ENCODE results near the gene MGAT5.

Gene MGAT5

DNA sequence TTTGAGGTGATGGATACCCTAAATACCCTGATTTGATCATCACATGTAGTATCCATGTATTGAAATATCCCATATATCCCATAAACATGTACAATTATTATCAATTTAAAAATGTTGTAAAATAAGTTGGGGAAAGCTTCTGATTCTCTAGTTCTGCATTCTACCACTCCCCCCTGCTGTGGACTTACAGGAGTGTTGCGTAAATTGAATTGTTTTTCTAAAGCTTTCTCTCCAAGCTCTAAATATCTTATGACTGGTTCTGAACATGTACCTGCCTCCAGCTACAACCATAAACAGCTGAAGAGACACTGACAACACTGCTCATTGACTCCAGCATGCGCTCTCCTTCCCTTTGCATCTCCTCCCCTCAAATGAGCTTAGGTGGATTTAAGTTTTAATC, 145.2 kb downstream of the MGAT5 start:
- DNase-seq (ENCODE audit: low read depth in 2 of 2) = no peak

DNA sequence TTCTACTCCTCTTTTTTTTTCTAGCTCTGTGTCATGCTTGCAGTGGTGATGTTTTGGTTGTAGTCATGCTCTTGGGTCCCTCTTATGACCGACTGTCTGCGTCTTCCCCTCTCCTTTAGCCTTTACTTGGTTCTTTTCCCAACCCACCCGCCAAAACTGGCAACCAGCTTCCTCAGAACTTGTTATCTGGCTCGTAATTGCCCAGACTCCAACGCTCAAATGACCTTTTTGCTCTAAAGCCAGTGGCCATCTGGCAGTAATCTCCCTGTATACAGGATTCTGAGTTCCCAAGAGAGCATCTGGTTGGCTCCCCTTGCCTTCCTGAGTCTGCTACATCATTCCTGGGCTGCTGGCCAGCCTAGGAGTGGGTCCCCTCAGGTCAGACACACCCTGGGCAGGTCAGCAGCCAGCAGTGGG, 147.2 kb downstream of the MGAT5 start:
- no peak for DNase-seq (ENCODE audit: low read depth in 2 of 2)

DNA sequence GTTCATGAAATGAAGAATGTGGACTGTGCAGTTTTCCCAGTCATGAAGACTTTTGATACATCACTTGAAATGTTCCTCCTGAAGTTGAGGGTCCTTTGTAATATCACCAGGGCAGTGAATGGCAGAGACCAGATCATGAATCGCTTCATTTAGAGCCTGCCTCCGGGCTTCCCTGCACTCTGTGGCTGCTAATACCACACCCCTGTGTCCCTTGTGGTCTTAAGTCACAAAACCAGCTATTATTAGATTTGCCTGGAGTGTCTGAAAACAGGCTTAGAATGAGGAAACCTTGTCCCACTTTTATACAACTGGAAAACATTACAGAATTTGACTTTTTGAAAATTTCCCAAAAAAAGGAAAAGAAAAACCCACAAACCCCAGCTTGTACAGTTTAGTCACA, 147.9 kb downstream of the MGAT5 start:
- no peak for DNase-seq (ENCODE audit: low read depth in 2 of 2)

DNA sequence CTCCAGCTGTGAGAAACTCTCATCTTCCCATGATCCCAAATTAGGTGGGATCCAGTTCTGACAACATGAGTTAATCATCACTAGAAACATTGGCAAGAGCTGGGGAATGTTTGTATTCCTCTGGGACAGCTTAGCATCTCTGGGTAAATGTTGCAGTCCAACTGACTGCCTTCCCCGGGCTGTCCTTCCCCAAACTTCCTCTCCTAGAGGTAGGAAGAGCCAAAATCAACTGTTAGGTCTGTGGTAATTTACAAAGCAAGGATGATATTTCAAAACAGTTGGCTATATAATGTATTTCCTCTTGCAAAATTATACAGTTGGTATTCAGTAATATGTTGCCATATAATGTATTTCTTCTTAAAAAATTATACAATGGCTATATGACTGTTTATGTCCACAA, 148.5 kb downstream of the MGAT5 start:
- peak; percentile 87 for DNase-seq (ENCODE audit: low read depth in 2 of 2)

DNA sequence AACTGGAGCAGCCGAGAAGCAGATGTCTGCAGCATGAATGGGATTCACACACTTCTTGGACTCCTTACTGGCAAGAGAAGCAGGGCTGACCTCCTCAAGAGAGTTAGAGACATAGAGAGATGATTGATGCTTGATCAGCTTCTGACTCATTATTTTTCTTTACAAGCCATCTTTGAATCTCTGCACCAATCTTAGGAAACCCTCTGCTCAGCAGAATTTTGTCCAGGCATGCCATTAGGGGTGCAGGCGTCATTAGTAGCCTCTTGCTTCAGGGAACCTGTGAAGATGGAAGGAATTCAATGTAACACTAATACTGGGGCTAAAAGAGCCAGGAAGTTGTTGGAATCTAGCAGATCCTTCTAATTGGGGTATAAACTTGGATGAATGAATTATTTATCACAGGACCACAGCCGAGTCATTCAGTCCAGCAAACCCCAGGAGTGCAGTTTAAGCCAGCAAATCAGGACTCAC, 151.8 kb downstream of the MGAT5 start:
- peak; percentile 29 to 43 for DNase-seq (ENCODE audit: low read depth in 2 of 2)

DNA sequence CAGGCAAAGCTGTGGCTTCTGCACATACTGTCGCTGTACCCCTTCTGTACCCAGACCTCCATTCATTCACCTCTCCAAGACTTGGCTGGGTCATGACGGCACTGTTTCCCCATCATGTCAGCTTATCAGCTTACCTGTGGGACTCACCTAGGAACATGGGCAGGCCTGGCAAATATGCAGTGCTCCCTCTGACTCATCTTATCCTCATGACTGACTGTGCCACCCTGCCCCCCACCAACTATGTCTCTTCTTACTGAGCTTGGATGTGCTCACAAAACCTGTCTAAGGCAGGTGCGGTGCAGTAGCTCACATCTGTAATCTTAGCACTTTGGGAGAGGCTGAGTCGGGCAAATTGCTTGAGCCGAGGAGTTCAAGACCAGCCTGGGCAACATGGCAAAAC, 152.4 kb downstream of the MGAT5 start:
- DNase-seq (ENCODE audit: low read depth in 2 of 2) = no peak

DNA sequence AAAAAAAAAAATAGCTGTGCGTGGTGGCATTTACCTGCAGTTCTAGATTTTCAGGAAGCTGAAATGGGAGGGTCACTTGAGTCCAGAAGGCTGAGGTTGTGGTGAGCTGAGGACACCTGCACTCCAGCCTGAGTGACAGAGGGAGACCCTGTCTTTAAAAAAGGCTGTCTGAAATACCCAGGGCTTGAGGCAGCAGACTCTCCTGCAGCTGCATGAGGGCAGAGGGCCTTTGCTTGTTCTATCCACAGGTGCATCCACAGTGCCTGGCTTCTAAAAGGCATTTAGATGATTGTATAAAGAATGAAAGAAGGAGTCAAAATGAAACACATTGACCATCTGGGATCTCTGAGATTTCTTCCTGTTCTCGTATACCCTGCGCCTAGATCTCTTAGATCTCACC, 152.9 kb downstream of the MGAT5 start:
- DNase-seq (ENCODE audit: low read depth in 2 of 2) = no peak

DNA sequence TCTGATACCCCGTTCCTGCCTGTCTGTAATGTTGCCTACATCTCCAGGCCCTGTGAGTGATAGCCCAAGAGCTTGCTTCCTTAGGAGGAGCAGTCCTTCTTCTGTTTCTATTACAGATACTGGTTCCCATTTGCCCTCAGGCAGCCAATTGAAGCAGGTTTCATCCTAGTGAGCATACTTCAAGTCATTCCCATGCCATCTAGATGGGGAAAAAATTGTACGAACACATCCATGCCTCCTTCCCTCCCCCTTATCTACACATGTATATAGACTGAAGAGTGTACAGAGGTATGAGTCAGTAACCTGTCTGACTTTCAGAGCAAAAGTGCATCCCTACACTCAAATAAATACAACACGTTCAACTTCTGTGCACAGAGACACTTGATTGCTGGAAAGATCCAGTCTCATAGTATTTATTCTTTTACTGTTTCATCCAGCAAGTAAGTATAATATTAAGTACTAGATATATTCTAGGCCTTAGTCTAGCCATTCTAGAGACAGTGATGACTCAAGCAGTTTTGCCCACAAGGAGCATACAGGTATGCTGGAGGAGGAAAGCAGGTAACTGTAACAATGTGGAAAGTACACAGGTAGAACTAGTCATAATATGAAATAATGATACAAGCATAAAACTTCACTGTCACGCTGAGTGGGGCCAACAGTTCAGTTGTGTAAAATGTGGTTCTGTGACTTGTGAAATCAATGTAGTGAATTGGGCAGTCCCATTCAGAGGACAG, 153.4 kb downstream of the MGAT5 start:
- no peak for DNase-seq (ENCODE audit: low read depth in 2 of 2)

DNA sequence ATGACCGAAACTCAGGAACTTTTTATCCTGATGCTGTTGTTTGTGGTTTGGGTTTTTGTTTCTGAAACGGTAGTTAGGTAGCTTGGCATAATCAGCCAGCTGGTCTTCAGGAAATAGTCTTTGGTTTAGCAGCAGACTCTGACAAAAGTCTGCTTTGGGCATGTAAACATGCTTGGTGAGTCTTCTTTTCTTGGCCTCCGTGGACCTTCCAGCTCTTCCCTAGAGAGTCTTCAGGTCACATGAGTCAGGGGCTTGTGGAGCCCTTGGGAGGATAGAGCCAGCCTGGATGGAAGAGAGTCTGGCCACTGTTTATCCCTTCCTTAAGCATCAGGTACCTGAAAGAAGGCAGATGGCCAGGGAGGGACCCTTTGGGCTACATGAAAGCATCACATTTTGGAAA, 154.5 kb downstream of the MGAT5 start:
- no peak for DNase-seq (ENCODE audit: low read depth in 2 of 2)

DNA sequence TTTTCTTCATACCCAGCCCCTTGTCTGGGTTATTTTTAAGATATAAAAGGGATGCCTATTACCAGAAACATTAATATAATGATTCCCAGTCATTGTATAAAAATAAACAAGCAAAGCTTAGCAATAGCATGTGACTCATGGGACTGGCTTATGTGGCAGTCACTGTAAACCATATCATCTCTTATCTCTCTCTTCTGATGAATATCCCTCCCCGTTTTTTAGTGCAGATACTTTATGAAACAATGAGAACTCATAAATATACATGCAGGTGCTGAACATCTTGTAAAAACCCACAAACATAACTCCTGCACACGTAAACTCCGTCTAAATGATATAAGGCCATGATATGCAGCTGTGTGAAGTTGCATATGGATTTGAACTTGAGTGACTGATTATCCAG, 154.9 kb downstream of the MGAT5 start:
- DNase-seq (ENCODE audit: low read depth in 2 of 2) = no peak

DNA sequence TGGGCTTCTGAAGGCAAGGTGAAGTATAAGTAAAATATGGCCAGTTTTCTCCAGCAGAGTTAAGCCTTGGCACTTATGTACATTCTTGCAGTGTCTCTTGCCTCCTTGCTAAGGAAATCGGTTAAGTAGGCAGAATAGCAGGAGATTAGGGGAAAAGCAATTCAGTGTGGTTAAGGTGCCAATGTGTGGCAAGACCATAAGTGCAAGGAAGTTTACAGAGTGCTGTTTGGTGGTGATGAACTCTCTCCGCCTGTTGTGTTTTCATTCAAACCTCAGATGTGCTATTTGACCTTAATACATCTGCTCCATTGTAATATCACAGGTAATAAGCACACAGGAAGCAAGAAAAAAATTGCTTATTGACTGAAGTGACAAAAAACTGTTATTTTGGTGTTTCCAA, 156.1 kb downstream of the MGAT5 start:
- no peak for DNase-seq (ENCODE audit: low read depth in 2 of 2)

DNA sequence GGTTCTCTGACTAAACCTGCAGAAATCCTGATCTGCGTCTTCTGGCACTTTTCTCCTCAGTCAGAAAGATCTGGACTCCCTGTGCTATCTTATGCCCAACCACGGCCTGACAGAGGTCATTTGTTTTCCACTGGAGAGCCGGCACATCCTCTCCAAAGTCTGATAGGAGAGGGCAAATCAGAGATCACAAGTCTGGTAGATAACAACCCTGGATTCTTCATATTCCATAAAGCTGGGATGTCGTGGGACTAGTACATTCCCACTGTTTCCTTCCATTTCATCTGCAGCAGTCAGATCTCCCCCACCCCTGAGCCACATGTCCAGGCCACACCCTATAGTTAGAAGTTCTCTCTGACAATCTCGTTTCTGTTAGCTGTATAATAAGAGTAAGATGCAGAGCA, 157.0 kb downstream of the MGAT5 start:
- DNase-seq (ENCODE audit: low read depth in 2 of 2) = no peak

DNA sequence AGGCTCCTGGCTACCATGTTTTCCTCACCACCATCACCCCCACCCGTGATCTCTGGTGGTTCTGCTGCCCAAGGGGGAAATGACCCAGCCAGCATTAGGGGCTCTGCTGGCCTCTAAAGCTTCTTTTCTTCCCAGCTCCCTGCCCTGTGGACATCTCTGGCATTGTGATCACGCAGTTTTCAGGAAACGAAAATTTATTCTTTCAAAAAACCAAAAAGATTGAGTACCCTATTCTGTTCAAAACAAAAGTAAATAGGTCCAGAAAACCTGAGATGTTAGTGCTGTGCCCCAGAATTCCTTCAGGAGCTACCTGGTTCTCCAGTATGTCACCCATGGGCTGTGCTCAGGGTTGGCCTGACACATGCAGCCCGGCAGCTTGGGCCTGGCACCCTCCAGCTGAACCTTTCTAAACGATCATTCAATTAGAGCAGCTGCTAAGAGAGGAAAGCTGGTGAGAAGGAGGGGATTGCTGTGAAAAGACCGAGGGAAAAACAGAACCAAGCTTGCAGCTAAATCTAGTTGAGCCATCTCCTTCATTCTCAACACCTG, 157.5 kb downstream of the MGAT5 start:
- DNase-seq (ENCODE audit: low read depth in 2 of 2) = no peak

DNA sequence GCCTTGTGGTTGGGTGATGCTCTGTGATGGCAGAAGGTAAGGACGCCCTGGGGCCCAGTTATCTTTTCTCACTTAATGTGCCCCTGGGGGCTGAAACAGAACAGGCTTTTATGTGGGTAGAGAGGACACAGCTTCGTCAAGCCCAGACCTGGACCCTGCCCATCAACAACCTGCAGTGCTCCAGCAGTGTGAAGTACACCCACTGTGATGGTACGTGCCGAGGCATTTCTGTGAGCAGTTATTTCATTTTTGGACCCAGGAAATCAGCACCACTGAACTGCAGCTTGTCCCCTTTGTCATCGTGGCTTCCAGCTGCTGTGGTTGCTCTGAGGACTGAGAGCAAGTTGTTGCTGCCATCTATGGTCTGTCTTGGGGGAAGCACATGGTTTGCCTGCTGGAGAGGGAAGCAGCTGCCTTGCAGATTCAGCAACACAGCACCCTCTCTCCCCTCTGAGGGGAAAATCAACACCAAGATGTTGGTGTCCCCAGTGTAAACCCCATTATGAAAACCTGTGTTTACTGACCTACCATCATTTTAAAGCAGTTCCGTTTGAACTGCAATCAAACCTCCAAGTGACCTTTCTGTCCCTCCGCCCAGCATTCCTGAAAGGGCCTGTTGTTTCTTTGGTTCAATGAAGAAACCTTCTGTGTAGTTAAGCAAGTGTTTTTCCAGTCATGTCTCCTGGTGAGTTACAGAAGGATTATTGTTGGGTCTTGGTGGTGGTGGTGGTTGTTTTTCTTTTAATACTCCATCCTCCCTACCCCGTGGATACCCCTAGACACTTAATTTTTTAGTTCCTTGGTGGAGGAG, 158.2 kb downstream of the MGAT5 start:
- DNase-seq (ENCODE audit: low read depth in 2 of 2) = peak; percentile 45 to 58

DNA sequence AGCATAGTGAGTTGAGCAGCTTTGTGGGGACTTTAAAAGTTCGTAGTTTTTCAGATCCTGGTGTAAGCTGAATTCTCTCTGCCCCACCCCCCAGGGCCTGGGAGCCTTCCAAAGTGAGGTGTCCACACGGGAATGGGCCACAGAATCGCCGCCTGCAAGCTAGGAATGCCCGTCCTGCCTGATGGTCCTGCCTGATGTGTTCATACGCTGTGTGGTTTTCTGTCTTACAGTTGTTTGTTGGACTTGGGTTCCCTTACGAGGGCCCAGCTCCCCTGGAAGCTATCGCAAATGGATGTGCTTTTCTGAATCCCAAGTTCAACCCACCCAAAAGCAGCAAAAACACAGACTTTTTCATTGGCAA, 158.7 kb downstream of the MGAT5 start:
- no peak for DNase-seq (ENCODE audit: low read depth in 2 of 2)

DNA sequence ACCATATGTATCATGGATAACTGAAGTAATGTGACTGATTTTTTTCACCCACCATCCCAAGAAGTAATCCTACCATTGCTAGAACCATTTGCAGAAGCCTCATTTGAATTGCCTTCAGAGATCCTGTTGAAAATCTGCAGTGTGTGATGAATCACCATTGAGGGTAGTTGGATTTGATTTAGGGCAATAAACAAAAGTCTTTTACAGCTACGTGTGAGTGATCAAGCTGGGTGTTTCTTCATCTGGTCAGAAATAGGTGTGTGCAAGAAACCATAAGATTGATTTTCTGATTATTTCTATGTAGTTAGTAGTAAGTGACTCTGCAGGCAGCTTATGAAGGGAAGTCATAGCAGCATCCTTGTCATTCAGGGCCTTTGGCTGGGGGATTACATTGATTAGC, 159.6 kb downstream of the MGAT5 start:
- DNase-seq (ENCODE audit: low read depth in 2 of 2) = no peak

DNA sequence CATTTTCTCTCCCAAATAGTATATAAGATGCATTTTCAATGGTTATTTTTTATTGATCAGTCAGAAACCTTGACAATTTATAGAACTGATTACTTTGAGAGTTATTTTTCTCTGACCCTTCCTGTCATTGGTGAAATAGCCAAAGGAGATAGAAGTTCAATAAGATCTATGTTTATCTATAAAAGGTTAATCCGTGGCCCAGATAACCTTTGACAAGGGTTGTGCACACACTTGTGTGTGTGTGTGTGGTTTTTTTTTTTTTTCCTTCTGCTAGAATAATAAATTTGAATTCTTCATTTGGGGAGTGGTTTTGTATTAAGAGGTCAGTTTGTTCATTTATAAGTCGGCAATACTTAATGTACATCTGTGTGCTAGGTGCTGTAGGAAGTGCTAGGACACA, 160.0 kb downstream of the MGAT5 start:
- DNase-seq (ENCODE audit: low read depth in 2 of 2) = no peak

DNA sequence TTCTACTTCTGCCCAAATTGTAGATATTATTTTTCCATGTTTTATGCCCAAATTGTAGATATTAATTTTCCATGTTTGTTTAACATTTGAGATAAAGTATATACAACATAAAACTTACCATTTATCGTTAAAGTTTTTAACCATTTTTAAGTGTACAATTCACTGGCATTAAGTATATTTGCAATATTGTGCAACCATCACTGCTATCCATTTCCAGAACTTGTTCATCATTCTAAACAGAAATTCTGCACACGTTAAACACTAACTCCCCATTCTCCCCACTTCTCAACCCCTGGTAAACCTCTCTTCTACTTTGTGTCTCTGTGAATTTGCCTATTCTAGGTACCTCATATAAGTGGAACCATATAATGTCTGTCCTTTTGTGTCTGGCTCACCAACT, 162.1 kb downstream of the MGAT5 start:
- DNase-seq (ENCODE audit: low read depth in 2 of 2) = no peak

DNA sequence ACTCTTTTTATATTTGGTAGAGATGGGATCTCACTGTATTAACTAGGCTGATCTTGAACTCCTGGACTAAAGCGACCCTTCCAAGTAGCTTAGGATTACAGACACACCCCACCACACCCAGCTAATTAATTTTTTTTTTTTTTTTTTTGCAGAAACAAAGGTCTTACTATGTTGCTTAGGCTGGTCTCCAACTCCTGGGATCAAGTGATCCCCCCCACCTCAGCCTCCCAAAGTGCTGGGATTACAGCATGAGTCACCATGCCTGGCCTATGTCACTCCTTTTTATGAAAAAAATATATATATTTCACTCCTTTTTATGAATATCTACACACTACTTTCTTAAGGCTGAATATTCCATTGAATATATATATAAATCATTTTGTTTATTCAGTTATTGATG, 162.8 kb downstream of the MGAT5 start:
- DNase-seq (ENCODE audit: low read depth in 2 of 2) = no peak

DNA sequence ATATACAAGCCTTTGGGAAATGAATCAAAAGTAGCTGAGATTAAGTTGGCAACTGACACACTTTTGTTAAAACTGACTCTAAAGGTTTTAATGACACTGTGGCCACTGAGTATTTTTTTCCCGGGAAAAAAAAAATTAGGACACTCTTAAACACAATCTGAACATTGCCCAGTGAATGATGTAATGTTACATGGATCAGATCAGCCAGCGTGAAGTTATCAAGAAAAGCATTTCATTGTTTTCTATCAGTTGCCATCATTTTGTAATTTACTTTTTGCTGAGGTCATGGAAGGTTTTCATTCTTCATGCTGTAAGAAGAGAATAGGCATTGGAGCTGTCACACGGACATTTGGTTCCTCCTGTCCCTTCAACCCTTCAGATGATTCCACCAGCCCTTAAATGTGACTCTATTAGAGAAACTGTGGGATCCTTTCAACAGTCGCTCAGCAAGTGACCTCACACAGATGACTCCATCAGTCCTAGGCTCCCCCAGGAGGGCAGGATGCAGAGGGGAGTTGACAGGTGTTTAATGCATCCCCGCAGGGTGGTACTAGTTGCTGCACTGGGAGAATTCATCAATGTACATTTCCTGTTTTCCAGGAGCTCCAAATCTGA, 164.2 kb downstream of the MGAT5 start:
- DNase-seq (ENCODE audit: low read depth in 2 of 2) = no peak

DNA sequence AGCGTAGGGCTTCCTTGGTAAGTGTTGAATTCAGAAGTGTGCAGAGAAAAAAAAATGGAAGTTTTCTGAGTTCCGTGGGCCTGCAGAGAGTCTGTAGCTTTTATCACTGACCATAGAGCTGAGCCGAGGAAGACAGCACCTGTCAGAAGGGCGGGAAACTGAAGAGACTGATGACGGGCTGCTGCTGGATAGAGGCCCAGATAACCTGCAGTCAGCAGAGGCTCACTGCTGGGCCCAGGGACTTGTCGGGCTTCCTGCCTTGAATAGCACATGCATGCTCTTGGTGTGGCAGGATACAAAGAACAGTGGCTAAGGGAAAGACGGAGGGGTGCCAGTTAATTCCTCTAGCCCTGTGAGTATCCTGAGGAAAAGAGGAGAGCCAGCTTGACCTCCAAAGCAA, 166.4 kb downstream of the MGAT5 start:
- DNase-seq (ENCODE audit: low read depth in 2 of 2) = no peak

DNA sequence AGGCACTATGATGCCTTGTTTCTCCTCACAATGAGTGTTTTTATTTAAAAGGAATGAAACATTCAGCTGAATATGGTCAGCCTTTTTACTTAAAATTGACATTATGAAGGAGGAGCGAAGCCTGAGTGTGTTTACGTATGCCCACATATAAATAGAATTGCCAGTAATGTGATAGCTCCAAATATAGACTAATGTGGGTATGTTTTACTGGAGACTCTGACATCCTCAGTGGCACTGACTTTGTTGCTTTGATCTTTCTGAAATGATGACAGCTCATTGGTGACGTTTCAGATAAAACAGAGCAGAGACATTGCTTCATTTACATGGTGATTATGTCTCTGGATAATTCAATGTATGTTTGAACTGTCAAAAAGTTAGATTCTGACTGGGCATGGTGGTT, 167.0 kb downstream of the MGAT5 start:
- DNase-seq (ENCODE audit: low read depth in 2 of 2) = no peak

Measured in fibroblast of skin of left biceps (primary cell).